Sigmoid colon (tissue), 4 donors: ENCODE results near the gene RABEP1.

Experiments used
- CTCF ChIP-seq, 4 experiments: fragments of 450-650 bp in 3 of 4; fragments of 200-600 bp in 1 of 4; IDR thresholded peaks; one replicate each; pipeline ENCODE4 v1.5.1; 2016 to 2019; ENCODE audit warnings: antibody characterized with exemption in 4 of 4, mild to moderate bottlenecking in 3 of 4, moderate library complexity in 2 of 4
- EP300 ChIP-seq, 4 donors: sonication (generic); formaldehyde crosslinking; IDR thresholded peaks; one replicate each; pipeline ENCODE4 v1.6.1; 2017; ENCODE audit warnings: antibody characterized with exemption in 4 of 4

- no peak for TF ChIP-seq CTCF (IDR thresholded peaks at IDR 0.05)
- no peak for TF ChIP-seq EP300 (IDR thresholded peaks at IDR 0.05)
Measured at GRCh38 chr17:5431949-5432556, 150.0 kb downstream of the RABEP1 start.
